Measurements from ENCODE around the gene ZNF215.
"Not testable (repeated sequence)": the region's sequence is repeated elsewhere in the genome, so short reads cannot be mapped to it uniquely, and the experiment has no call there.

Gene ZNF215

DNA sequence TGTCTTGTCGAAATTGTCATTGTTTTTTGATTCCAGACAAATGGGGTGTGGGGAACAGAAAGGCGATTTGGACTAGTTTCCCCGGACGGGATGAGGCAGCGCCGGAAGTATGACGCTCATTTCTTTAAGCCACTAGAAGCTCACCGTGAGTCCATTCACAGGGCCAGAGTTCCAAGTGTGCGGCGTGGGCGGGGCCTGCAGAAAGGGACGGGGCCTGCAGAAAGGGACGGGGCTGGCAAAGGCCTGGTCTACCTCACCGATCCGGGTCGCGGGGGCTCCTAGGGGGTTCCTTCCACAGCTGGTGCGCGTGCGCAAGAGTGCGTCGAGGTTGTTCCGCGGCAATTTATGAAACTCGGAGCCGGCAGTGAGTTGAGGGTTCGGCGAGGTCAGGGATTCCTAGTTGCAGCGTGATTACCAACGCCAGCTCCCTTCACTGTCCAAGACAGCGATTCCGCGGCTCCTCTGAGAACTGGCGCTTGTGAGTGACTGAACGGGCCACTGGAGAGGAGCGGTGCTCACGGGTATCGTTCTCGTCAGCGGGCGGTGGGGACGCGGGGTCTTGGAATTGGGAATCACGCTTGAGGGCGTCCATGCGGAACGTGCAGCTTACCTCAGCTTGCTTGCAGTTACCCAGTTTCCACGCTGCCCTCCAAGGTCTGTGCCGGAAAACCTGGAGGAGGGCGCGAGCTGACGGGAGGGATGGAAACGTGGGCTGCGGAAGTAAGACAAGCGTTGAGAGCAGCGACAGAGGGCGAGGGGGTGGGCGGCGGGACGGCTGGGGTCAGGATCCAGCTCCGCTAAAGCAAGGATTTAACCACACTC lies at the start of gene ZNF215:
Gene ZNF215 (plus strand): TSS at position 219 of the 822 bp plus-strand sequence. CDS start 5,847 bp downstream, outside the sequence.
- DNase-seq = peak in 41 of 42 donors; percentile 30 to 80 (median 59)
- intact Hi-C loops (cut with DNase I) = no loop called here

DNA sequence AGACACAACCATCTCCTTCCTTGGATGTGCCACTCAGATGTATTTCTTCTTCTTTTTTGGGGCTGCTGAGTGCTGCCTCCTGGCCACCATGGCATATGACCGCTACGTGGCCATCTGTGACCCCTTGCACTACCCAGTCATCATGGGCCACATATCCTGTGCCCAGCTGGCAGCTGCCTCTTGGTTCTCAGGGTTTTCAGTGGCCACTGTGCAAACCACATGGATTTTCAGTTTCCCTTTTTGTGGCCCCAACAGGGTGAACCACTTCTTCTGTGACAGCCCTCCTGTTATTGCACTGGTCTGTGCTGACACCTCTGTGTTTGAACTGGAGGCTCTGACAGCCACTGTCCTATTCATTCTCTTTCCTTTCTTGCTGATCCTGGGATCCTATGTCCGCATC lies 49.3 kb upstream of the ZNF215 start:
- DNase-seq = no peak
- intact Hi-C loops (cut with DNase I) = no loop called here

DNA sequence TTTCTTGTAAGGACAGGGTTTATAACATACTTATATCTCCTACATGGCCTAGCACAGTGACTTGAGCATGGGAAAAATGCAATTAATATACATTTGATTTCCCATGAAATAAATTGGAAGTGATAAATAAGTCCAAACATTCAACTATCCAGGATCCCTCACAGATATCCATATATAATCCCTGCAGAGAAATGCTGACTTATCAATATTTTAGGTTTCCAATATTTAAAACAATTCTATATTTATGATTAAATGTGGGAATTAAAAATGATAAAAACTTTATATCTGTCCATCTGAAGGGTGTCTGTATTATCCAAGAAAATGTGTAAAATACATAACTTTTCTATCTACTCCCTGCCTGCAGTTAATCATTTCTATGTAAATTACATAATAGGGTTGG lies 43.5 kb upstream of the ZNF215 start:
- DNase-seq = no peak
- intact Hi-C loops (cut with DNase I) = no loop called here

DNA sequence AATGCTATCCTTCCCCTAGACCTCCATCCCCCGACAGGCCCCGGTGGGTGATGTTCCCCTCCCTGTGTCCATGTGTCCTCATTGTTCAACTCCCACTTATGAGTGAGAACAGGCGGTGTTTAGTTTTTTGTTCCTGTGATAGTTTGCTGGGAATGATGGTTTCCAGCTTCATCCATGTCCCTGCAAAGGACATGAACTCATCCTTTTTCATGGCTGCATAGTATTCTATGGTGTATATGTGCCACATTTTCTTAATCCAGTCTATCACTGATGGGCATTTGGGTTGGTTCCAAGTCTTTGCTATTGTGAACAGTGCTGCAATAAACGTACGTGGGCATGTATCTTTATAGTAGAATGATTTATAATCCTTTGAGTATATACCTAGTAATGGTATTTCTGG lies 38.5 kb upstream of the ZNF215 start:
- intact Hi-C loops (cut with DNase I); DNase-seq: not testable (repeated sequence)

DNA sequence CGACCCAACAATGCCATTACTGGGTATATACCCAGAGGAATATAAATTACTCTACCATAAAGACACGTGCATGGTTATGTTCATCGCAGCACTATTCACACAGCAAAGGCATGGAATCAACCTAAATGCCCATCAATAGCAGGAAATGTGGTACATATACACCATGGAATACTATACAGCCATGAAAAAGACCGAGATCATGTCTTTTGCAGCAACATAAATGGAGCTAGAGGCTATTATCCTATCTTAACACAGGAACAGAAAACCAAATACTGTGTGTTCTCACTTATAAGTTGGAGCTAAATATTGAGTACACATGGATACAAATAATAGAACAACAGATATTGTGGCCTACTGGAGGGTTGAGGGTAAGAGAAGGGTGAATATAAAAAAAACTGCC lies 37.4 kb upstream of the ZNF215 start:
- no peak for DNase-seq
- intact Hi-C loops (cut with DNase I) = no loop called here

DNA sequence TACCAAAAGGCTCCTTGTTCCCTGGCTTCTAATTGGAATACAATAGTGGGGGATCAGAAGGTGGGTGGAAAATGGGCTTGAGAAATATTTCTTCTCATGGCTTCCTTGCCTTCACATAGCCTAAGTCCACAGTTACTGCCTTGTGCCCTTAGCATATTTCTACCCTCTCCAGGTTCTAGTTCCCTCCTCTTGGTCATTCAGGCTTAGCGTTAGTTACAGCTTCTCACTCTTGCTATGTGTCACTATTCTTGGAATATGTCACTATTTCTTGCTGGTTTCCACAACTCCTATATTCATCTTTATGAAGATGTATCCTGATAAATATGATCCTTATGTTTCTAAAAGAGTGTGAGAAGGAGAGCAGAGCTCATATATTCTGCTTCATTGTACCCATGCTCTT lies 36.4 kb upstream of the ZNF215 start:
- intact Hi-C loops (cut with DNase I) = no loop called here
- no peak for DNase-seq

DNA sequence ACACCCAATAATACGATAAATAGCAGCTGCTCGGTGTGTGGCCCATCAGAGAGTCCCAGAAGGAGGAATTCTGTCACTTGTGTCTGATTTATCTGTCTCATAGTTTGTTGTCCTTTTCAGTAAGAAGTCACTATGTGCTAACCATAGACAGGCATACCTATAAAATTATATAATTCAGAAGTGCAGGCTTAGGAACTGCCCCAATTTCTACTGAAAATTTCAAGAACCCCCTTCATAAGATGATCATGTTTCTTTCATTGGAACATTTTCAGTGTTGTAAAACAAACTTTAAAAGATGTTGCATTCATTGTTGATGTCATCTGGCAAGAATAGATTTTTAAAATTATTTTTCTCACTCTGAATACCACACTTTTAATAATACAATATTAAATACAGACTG lies 33.8 kb upstream of the ZNF215 start, which contains the start of gene OR2D2:
Gene OR2D2 (minus strand): TSS at position 101 of the 400 bp plus-strand sequence. CDS start 0 bp downstream, at position 101.
- no peak for DNase-seq
- intact Hi-C loops (cut with DNase I) = no loop called here

DNA sequence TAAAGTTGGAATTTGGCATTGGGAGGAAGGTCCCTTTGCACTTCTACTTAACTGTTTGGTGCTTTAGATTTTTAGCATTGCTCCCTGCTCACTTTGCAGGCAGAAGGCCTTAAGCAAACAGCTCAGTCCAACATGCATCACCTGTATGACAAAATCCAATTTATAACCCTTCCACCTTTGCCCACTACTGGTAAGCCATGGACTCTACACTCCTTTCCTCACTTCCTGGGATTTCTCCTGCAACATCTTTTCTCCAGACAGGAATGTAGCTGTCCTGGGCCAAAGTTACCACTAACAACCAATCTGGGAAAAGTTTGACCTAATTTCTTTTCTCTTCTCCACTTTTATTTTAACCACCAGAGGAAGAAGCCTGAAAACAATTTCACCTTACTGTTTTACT lies 32.1 kb upstream of the ZNF215 start:
- intact Hi-C loops (cut with DNase I) = no loop called here
- DNase-seq = no peak

DNA sequence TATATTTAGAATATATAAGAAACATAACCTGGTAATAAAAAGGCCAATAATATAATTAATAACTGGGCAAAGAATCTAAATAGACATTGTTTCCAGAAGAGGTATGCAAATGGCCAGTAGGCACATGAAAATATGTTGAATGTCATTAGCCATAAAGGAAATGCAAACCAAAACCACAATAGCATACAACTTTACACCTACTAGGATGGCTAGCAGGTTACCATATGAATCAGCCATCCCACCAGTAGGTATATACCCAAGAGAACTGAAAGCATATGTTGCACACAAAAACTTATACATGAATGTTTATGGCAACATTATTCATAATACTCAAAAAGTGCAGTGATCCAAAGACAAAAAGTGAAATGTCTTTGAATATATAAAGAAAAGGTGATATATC lies 31.2 kb upstream of the ZNF215 start:
- no peak for DNase-seq
- intact Hi-C loops (cut with DNase I) = no loop called here

DNA sequence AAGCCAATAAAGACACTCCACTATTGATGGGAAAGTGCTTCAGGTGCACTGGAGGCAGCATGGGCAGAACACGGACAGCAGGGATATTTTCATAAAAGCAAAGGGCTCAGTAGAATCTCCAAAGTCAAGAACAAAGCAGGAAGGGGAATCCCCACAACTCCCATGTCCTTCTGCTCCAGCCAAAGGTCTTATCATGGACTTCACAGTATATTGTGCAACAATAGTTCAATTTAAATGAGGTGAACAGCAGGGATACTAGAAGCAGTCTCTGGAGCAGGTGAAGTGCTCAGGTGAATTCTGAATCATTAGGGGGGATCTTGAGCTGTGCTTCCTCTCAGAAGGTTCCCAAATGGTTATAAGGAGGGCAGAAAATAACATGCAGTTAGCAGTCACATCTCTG lies 27.3 kb upstream of the ZNF215 start:
- DNase-seq = no peak
- intact Hi-C loops (cut with DNase I) = no loop called here

DNA sequence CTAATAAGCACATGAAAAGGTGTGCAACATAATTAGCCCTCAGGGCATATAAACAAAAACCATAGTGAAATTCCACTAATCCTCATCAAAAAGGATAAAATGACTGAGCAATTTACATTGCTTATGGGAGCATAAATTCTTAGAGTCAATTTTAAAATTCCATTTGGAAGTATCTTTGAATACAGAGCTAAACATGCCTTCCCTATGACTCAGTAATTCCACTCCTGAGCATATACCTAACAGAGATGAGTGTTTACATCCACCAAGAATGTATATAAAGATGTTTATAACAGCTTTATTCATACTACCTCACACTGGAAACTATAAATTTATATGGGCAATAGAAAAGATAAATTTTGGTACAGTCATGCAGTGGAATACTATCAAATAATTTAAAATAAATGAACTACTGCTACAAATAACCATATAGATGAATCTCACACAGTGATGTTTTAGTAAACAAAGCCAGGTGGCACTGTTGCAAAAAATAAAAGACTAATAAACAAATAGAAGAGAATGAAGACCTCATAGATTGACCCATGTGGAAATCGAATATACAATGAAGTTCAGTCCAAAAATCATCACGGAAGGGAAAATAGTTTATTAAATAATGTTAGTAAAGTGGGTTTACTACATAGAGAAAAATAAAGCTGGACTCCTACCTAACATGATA lies 25.8 kb upstream of the ZNF215 start:
- no peak for DNase-seq

DNA sequence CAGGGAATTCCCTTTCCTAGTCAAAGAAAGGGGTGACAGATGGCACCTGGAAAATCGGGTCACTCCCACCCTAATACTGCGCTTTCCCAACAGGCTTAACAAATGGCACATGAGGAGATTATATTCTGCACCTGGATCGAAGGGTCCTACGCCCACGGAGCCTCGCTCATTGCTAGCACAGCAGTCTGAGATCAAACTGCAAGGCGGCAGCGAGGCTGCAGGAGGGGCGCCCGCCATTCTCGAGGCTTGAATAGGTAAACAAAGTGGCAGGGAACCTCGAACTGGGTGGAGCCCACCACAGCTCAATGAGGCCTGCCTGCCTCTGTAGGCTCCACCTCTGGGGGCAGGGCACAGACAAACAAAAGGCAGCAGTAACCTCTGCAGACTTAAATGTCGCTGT lies 21.4 kb upstream of the ZNF215 start:
- intact Hi-C loops (cut with DNase I); DNase-seq: not testable (repeated sequence)

More for the DNA sequence above, 25.8 kb upstream of the ZNF215 start:
- intact Hi-C loops (cut with DNase I) = no loop called here

DNA sequence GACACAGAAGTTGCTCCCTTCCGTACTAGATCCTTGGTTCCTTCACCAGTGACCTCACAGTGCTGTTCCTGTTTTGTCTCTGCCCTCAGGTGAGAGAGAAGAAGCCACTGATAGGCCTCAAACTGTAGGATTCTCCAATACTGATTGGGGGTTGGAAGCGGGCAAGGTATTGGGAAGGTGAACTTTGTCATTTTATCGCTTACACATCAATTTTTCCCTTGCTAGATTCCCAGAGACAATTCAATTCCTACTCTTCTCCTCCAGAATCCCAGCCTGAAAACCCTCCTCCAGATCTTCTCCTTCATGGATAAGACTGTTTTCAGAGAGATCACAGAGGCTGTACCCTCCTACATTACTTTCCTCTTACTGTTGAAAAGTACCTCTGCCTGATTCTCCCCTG lies 14.8 kb upstream of the ZNF215 start:
- no peak for DNase-seq
- intact Hi-C loops (cut with DNase I) = loop anchor here (10.0 kb wide), 1 partner anchor 393 kb away; no protein-coding TSS in a partner anchor

DNA sequence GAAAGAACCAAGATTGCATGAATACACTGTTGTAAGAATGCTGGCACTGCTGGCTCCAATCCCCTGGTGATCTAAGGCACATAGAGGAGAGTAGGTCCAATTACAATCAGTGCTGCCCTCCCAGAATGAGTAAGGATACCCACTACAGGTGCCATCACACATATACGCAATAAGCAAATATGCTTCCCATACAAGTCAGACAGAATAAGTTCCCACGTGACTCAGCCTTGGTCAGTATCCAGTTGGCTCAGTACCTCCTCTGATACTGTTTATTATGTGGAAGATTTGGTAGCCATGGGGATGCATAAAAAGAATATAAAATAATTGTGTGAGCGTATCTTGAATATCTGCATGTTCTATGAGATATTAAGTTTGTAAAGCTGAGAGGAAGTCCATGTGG lies 14.3 kb upstream of the ZNF215 start:
- intact Hi-C loops (cut with DNase I) = loop anchor here (10.0 kb wide), 1 partner anchor 393 kb away; no protein-coding TSS in a partner anchor
- DNase-seq = no peak

DNA sequence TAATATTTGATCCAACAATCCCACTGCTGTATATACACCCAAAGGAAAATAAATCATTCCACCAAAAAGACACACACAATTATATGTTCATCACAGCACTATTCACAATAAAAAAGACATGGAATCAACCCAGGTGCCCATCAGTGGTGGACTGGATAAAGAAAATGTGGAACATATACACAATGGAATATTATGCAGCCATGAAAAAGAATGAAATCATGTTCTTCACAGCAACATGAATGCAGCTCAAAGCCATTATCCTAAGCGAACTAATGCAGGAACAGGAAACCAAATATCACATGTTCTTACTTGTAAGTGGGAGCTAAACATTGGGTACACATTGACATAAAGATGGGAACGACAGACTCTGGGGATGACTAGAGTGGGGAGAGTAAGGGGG lies 6.5 kb upstream of the ZNF215 start:
- DNase-seq = no peak
- intact Hi-C loops (cut with DNase I) = loop anchor here (10.0 kb wide), 1 partner anchor 385 kb away; no protein-coding TSS in a partner anchor

DNA sequence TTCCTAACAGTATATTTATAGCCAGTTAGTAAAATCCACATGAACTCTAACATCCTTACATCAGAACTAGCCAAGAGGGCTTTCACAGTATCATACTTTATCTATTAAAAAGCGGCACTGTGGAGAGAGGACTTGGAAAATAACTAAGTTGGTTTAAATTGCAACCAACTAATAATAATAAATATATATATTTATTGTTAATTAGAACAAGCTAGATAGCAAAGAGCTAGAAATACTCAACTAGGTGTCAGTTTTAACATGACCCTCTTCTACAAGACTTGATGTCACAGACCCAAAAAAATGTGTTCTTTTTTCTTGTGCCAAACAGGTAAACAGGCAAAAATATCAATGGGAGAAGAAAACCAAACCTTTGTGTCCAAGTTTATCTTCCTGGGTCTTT lies 5.5 kb upstream of the ZNF215 start, which contains the start of gene OR2D3:
Gene OR2D3 (plus strand): TSS at position 301 of the 400 bp plus-strand sequence. CDS start 0 bp downstream, at position 301.
- DNase-seq = no peak
- intact Hi-C loops (cut with DNase I) = no loop called here

DNA sequence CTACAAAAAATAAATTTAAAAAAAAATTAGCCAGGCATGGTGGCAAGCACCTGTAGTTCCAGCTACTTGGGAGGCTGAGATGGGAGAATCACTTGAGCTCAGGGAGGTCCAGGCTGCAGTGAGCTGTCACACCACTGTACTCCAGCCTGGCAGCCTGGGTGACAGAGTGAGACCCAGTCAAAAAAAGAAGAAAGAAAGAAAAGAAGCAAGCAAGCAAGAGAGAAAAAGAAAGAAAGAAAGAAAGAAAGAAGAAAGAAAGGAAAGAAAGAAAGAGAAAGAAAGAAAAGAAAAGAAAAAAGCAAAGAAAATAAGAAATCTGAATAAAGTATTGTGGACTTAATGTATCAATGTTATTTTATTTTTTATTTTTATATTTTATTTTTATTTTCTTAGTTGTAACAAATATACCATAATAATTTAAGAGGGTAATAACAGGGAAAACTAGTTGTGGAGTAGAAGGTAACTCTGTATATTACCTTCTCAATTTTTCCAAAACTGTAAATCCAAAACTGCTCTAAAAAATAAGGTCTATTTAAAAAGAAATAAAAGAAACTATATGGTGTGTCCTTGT lies 1.1 kb upstream of the ZNF215 start:
- intact Hi-C loops (cut with DNase I) = no loop called here
- DNase-seq = no peak

DNA sequence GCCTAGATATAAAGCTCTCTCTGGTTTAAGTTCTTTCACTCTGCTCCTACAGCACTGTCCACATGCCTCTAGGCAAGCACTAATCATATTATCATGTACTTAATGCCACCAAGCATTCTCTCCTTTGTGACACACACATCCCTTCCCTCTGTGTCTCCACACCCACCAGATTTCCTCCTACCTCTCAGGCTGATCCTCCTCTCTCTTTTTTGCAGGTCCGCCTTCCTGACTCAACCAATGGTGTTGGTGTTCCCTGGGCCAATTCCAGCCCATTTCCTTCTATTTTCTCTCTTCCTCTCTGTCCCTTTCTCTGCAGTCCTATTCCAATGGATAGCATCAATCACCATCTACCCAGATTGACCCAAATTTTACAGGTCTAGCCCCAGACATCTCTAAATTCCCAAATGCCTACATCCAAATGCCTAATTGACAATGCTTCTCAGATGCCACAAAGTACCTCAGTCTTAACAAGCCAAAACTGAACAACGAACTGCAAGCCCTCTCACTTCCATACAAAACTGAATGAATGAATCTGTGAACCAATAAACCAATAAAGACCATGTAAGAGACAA lies 504 bp upstream of the ZNF215 start:
- intact Hi-C loops (cut with DNase I) = no loop called here
- peak in 30 of 42 donors; percentile 5 to 78 (median 31) for DNase-seq

DNA sequence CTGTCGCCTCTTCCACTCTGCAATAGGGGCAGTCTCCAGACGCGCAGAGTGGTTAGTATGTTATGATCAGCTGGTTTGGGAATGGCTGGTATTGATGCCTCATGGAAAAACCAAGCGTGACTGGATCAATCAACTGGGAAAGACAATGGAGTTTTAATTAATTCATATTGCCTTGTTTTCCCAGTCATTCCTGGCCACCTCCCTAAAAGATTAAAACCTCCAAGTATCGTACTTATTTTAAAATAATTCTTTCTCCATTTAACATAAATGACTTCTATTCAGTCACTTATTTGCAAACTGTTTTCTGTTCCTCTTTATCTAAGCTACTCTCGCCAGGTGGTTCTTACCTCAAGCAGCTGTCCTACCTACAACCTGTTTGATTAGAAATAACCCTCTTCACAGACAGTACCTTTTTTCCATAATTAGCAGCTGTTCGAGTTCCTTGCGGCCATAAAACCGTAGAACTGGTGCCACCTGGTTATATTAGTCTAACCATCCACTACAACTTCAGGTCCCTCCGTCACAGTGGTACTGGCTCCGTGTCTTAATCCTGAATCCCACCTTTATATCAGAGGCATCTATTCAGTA lies 898 bp downstream of the ZNF215 start:
- DNase-seq = no peak
- intact Hi-C loops (cut with DNase I) = no loop called here

Data from head of caudate nucleus (tissue), 42 donors.